ENCODE data around the gene DLST. TPM values are rescaled to one million over a fixed set of nuclear protein-coding genes. Genes with fewer than 3 reads are reported as not detected.

DLST gene
- total RNA-seq, 1 donor from 2014 or later: 101 TPM

GRCh38 chr14:74949859-74950573, 68.3 kb downstream of the DLST start:
- H3K4me3 Mint-ChIP-seq (ENCODE audit: unreplicated experiment): no peak overlapping the region
- peaks cover 14% of the 10 kb centered on the region for H3K4me1 Mint-ChIP-seq (ENCODE audit: unreplicated experiment)
- H3K27me3 Mint-ChIP-seq (ENCODE audit: unreplicated experiment): peaks cover 2% of the 10 kb centered on the region
- H3K27ac Mint-ChIP-seq (ENCODE audit: unreplicated experiment): no peak overlapping the region
- no peak for TF ChIP-seq CTCF (IDR thresholded peaks at IDR 0.05)
- no peaks in the 10 kb centered on the region for H3K36me3 Mint-ChIP-seq (ENCODE audit: unreplicated experiment)
- DNase-seq (ENCODE audit: extremely low spot score, unreplicated experiment): no peak
- no peaks in the 10 kb centered on the region for H3K9me3 Mint-ChIP-seq (ENCODE audit: unreplicated experiment)

GRCh38 chr14:74950795-74951442, 69.2 kb downstream of the DLST start:
- no peaks in the 10 kb centered on the region for H3K9me3 Mint-ChIP-seq (ENCODE audit: unreplicated experiment)
- peaks cover 2% of the 10 kb centered on the region for H3K27me3 Mint-ChIP-seq (ENCODE audit: unreplicated experiment)
- no peak overlapping the region for H3K27ac Mint-ChIP-seq (ENCODE audit: unreplicated experiment)
- no peaks in the 10 kb centered on the region for H3K36me3 Mint-ChIP-seq (ENCODE audit: unreplicated experiment)
- no peak for DNase-seq (ENCODE audit: extremely low spot score, unreplicated experiment)
- H3K4me1 Mint-ChIP-seq (ENCODE audit: unreplicated experiment): peaks cover 14% of the 10 kb centered on the region
- TF ChIP-seq CTCF (IDR thresholded peaks at IDR 0.05): no peak
- H3K4me3 Mint-ChIP-seq (ENCODE audit: unreplicated experiment): no peak overlapping the region

GRCh38 chr14:74951443-74952179, 69.9 kb downstream of the DLST start:
- peaks cover 12% of the 10 kb centered on the region for H3K4me1 Mint-ChIP-seq (ENCODE audit: unreplicated experiment)
- no peak for TF ChIP-seq CTCF (IDR thresholded peaks at IDR 0.05)
- no peak overlapping the region for H3K27ac Mint-ChIP-seq (ENCODE audit: unreplicated experiment)
- no peak for DNase-seq (ENCODE audit: extremely low spot score, unreplicated experiment)
- H3K27me3 Mint-ChIP-seq (ENCODE audit: unreplicated experiment): no peaks in the 10 kb centered on the region
- no peaks in the 10 kb centered on the region for H3K9me3 Mint-ChIP-seq (ENCODE audit: unreplicated experiment)
- H3K36me3 Mint-ChIP-seq (ENCODE audit: unreplicated experiment): no peaks in the 10 kb centered on the region
- H3K4me3 Mint-ChIP-seq (ENCODE audit: unreplicated experiment): no peak overlapping the region

- peaks cover 11% of the 10 kb centered on the region for H3K4me1 Mint-ChIP-seq (ENCODE audit: unreplicated experiment)
- H3K36me3 Mint-ChIP-seq (ENCODE audit: unreplicated experiment): no peaks in the 10 kb centered on the region
- TF ChIP-seq CTCF (IDR thresholded peaks at IDR 0.05): no peak
- no peaks in the 10 kb centered on the region for H3K9me3 Mint-ChIP-seq (ENCODE audit: unreplicated experiment)
- no peak overlapping the region for H3K4me3 Mint-ChIP-seq (ENCODE audit: unreplicated experiment)
- no peak for DNase-seq (ENCODE audit: extremely low spot score, unreplicated experiment)
- no peaks in the 10 kb centered on the region for H3K27me3 Mint-ChIP-seq (ENCODE audit: unreplicated experiment)
- no peak overlapping the region for H3K27ac Mint-ChIP-seq (ENCODE audit: unreplicated experiment)
Measured at GRCh38 chr14:74952180-74952665, 70.5 kb downstream of the DLST start.
